ENCODE data around the gene FANCC.

The FANCC gene

GRCh38 chr9:95307538-95307937 lies 10.0 kb downstream of the FANCC start:
- Histone ChIP-seq H3K27me3 (ENCODE audit: insufficient read depth, low read length, poor library complexity) (no peaks in the 10 kb centered on the region), H3K4me2 (ENCODE audit: insufficient read depth, low read length) (no peak overlapping the region), H3K79me2 (ENCODE audit: insufficient read depth, low read length) (0 out of 2 replicates have a peak, but pooled peaks cover 3% of the 10 kb centered on the region), H3K9ac (ENCODE audit: low read depth, low read length) (no peak overlapping the region), H3K4me3 (ENCODE audit: low read depth in 1 of 2, low read length in 2 of 2) (no peak overlapping the region), H3K4me1 (ENCODE audit: insufficient read depth, low read length) (no peaks in the 10 kb centered on the region), H4K20me1 (ENCODE audit: insufficient read depth, low read length) (no peaks in the 10 kb centered on the region; the same call in 1 of the 2 replicates), H3K27ac (ENCODE audit: low read length) (no peak overlapping the region), H3K36me3 (ENCODE audit: insufficient read depth, low read length) (no peaks in the 10 kb centered on the region), H2AFZ (ENCODE audit: low read depth, low read length) (no peak overlapping the region), H3K9me3 (ENCODE audit: insufficient read depth, low read length, severe bottlenecking) (no peaks in the 10 kb centered on the region)
- ATAC-seq (ENCODE audit: insufficient read depth, low read depth) (no peak), DNase-seq (no peak)
- no peak for TF ChIP-seq EZH2 (IDR thresholded peaks at IDR 0.05; ENCODE audit: borderline replicate concordance, low read depth, low read length, severe bottlenecking)
- no peak for TF ChIP-seq CTCF (IDR thresholded peaks at IDR 0.05; ENCODE audit: borderline replicate concordance, extremely low read depth, low read length, poor library complexity, severe bottlenecking)

GRCh38 chr9:95306819-95307218 lies 10.7 kb downstream of the FANCC start:
- H3K79me2 ChIP-seq (ENCODE audit: insufficient read depth, low read length): no peaks in the 10 kb centered on the region
- ATAC-seq (ENCODE audit: insufficient read depth, low read depth) (no peak), DNase-seq (no peak)
- no peak overlapping the region for H3K9ac ChIP-seq (ENCODE audit: low read depth, low read length)
- no peaks in the 10 kb centered on the region for H3K9me3 ChIP-seq (ENCODE audit: insufficient read depth, low read length, severe bottlenecking)
- H3K4me2 ChIP-seq (ENCODE audit: insufficient read depth, low read length): no peak overlapping the region
- no peaks in the 10 kb centered on the region for H3K27me3 ChIP-seq (ENCODE audit: insufficient read depth, low read length, poor library complexity)
- TF ChIP-seq CTCF (IDR thresholded peaks at IDR 0.05; ENCODE audit: borderline replicate concordance, extremely low read depth, low read length, poor library complexity, severe bottlenecking) (no peak), EZH2 (IDR thresholded peaks at IDR 0.05; ENCODE audit: borderline replicate concordance, low read depth, low read length, severe bottlenecking) (no peak)
- H3K27ac ChIP-seq (ENCODE audit: low read length): no peak overlapping the region
- no peaks in the 10 kb centered on the region for H3K4me1 ChIP-seq (ENCODE audit: insufficient read depth, low read length)
- H3K4me3 ChIP-seq (ENCODE audit: low read depth in 1 of 2, low read length in 2 of 2): no peak overlapping the region
- no peaks in the 10 kb centered on the region for H3K36me3 ChIP-seq (ENCODE audit: insufficient read depth, low read length)
- no peak overlapping the region for H2AFZ ChIP-seq (ENCODE audit: low read depth, low read length)
- no peaks in the 10 kb centered on the region; the same call in 1 of the 2 replicates for H4K20me1 ChIP-seq (ENCODE audit: insufficient read depth, low read length)

GRCh38 chr9:95305770-95306492 lies 11.6 kb downstream of the FANCC start:
- ATAC-seq (ENCODE audit: insufficient read depth, low read depth): no peak
- no peak overlapping the region for H3K27ac ChIP-seq (ENCODE audit: low read length)

More at GRCh38 chr9:95305770-95306492, 11.6 kb downstream of the FANCC start:
- no peak overlapping the region for H3K4me2 ChIP-seq (ENCODE audit: insufficient read depth, low read length)
- no peaks in the 10 kb centered on the region for H3K27me3 ChIP-seq (ENCODE audit: insufficient read depth, low read length, poor library complexity)
- H3K4me3 ChIP-seq (ENCODE audit: low read depth in 1 of 2, low read length in 2 of 2): no peak overlapping the region
- no peaks in the 10 kb centered on the region; the same call in 1 of the 2 replicates for H4K20me1 ChIP-seq (ENCODE audit: insufficient read depth, low read length)
- H3K9ac ChIP-seq (ENCODE audit: low read depth, low read length): no peak overlapping the region
- no peaks in the 10 kb centered on the region for H3K4me1 ChIP-seq (ENCODE audit: insufficient read depth, low read length)
- no peak for DNase-seq
- H2AFZ ChIP-seq (ENCODE audit: low read depth, low read length): no peak overlapping the region
- TF ChIP-seq EZH2 (IDR thresholded peaks at IDR 0.05; ENCODE audit: borderline replicate concordance, low read depth, low read length, severe bottlenecking) (no peak), CTCF (IDR thresholded peaks at IDR 0.05; ENCODE audit: borderline replicate concordance, extremely low read depth, low read length, poor library complexity, severe bottlenecking) (no peak)
- no peaks in the 10 kb centered on the region for H3K36me3 ChIP-seq (ENCODE audit: insufficient read depth, low read length)
- no peaks in the 10 kb centered on the region for H3K9me3 ChIP-seq (ENCODE audit: insufficient read depth, low read length, severe bottlenecking)
- no peaks in the 10 kb centered on the region for H3K79me2 ChIP-seq (ENCODE audit: insufficient read depth, low read length)

Measured in DND-41 (cell line).